WTC11 (cell line): Measurements from ENCODE around the gene GPR61. TPM values are rescaled to one million over a fixed set of nuclear protein-coding genes. Genes with fewer than 3 reads are reported as not detected.

Experiments used
- ATAC-seq: fragments of 200-7000 bp; cut with Tn5 transposase; 2 replicates; pipeline ENCODE4 v1.10.0; 2021; ENCODE audit warnings: mild to moderate bottlenecking, moderate library complexity
- CTCF ChIA-PET: fragments of 300-600 bp; sonication (Branson Sonifier 250); formaldehyde crosslinking; loops from one replicate; lab custom pipeline; 2021; ENCODE audit warnings: antibody characterized with exemption; lab: Charles Lee
- POLR2A ChIA-PET: fragments of 350-600 bp; sonication (Branson Sonifier 250); formaldehyde crosslinking; loops from one replicate; lab custom pipeline; 2021; ENCODE audit warnings: antibody characterized with exemption; lab: Charles Lee
- DNase-seq: peaks from one replicate; pipeline ENCODE4 v3.0.0; 2021; ENCODE audit warnings: low spot score
- H3K27ac Mint-ChIP-seq: 2 replicates; pipeline ENCODE4 v1.8.0; 2021; ENCODE audit warnings: mixed read lengths
- H3K27me3 Mint-ChIP-seq: 2 replicates; pipeline ENCODE4 v1.8.0; 2021; ENCODE audit warnings: low read depth, mild to moderate bottlenecking, moderate library complexity, mixed read lengths
- H3K36me3 Mint-ChIP-seq: 2 replicates; pipeline ENCODE4 v1.8.0; 2021; ENCODE audit warnings: mixed read lengths
- H3K4me1 Mint-ChIP-seq: 2 replicates; pipeline ENCODE4 v1.8.0; 2022; ENCODE audit warnings: mixed read lengths
- H3K4me3 Mint-ChIP-seq: 2 replicates; pipeline ENCODE4 v1.8.0; 2021; ENCODE audit warnings: mild to moderate bottlenecking, moderate library complexity, mixed read lengths
- H3K9me3 Mint-ChIP-seq: 2 replicates; pipeline ENCODE4 v1.8.0; 2021; ENCODE audit warnings: mixed read lengths
- ATF6 ChIP-seq: sonication (generic); formaldehyde crosslinking; IDR thresholded peaks from 2 replicates; pipeline ENCODE4 v1.8.1; 2023; ENCODE audit warnings: mild to moderate bottlenecking, missing genetic modification reagents
- CDX4 ChIP-seq: fragments of 250-450 bp; sonication (Bioruptor Pico); IDR thresholded peaks from 2 replicates; pipeline ENCODE4 v1.9.0; 2021; ENCODE audit warnings: moderate library complexity, mild to moderate bottlenecking, inconsistent platforms, borderline replicate concordance
- ELF4 ChIP-seq: sonication (generic); formaldehyde crosslinking; IDR thresholded peaks from 2 replicates; pipeline ENCODE4 v1.8.1; 2022; ENCODE audit warnings: low read depth, mild to moderate bottlenecking, moderate library complexity, missing genetic modification reagents
- FOXJ3 ChIP-seq: sonication (generic); formaldehyde crosslinking; IDR thresholded peaks from 2 replicates; pipeline ENCODE4 v1.9.0; 2021; ENCODE audit warnings: missing genetic modification reagents, mild to moderate bottlenecking, borderline replicate concordance
- HMGXB4 ChIP-seq: sonication (generic); formaldehyde crosslinking; IDR thresholded peaks from 2 replicates; pipeline ENCODE4 v1.8.1; 2023; ENCODE audit warnings: mild to moderate bottlenecking, moderate library complexity, missing genetic modification reagents
- MLX ChIP-seq: sonication (generic); formaldehyde crosslinking; IDR thresholded peaks from 2 replicates; pipeline ENCODE4 v1.8.1; 2023; ENCODE audit warnings: mild to moderate bottlenecking, missing genetic modification reagents, moderate library complexity
- NFATC4 ChIP-seq: fragments of 250-450 bp; sonication (Bioruptor Pico); IDR thresholded peaks from 2 replicates; pipeline ENCODE4 v1.9.0; 2021; ENCODE audit warnings: mild to moderate bottlenecking
- NFE2L1 ChIP-seq: sonication (generic); formaldehyde crosslinking; IDR thresholded peaks from 2 replicates; pipeline ENCODE4 v1.8.1; 2023; ENCODE audit warnings: missing genetic modification reagents
- NFYB ChIP-seq: sonication (generic); formaldehyde crosslinking; conservative IDR thresholded peaks from 2 replicates; pipeline ENCODE4 v1.8.0; 2022; ENCODE audit warnings: low read depth, missing genetic modification reagents
- OVOL2 ChIP-seq: fragments of 250-450 bp; sonication (Bioruptor Pico); IDR thresholded peaks from 2 replicates; pipeline ENCODE4 v1.9.0; 2021; ENCODE audit warnings: mild to moderate bottlenecking, borderline replicate concordance
- SMAD4 ChIP-seq: sonication (generic); formaldehyde crosslinking; IDR thresholded peaks from 2 replicates; pipeline ENCODE4 v1.8.0; 2022; ENCODE audit warnings: mild to moderate bottlenecking, missing genetic modification reagents
- USF2 ChIP-seq: sonication (generic); formaldehyde crosslinking; IDR thresholded peaks from 2 replicates; pipeline ENCODE4 v1.8.1; 2023; ENCODE audit warnings: mild to moderate bottlenecking, missing genetic modification reagents, moderate library complexity
- ZBTB21 ChIP-seq: sonication (generic); formaldehyde crosslinking; IDR thresholded peaks from 2 replicates; pipeline ENCODE4 v1.8.1; 2023; ENCODE audit warnings: mild to moderate bottlenecking, missing genetic modification reagents, borderline replicate concordance
- ZNF121 ChIP-seq: sonication (generic); formaldehyde crosslinking; IDR thresholded peaks from 2 replicates; pipeline ENCODE4 v1.8.0; 2023; ENCODE audit warnings: missing genetic modification reagents
- ZNF219 ChIP-seq: sonication (generic); formaldehyde crosslinking; IDR thresholded peaks from 2 replicates; pipeline ENCODE4 v1.8.0; 2023; ENCODE audit warnings: missing genetic modification reagents, mild to moderate bottlenecking, borderline replicate concordance
- ZNF232 ChIP-seq: sonication (generic); formaldehyde crosslinking; IDR thresholded peaks from 2 replicates; pipeline ENCODE4 v1.8.0; 2022; ENCODE audit warnings: mild to moderate bottlenecking, missing genetic modification reagents
- ZNF423 ChIP-seq: fragments of 250-450 bp; sonication (Bioruptor Pico); IDR thresholded peaks from 2 replicates; pipeline ENCODE4 v2.1.2; 2022; ENCODE audit warnings: mild to moderate bottlenecking, moderate library complexity
- total RNA-seq: library from RNA; stranded (reverse); gene quantifications from 3 replicates; pipeline ENCODE4 v1.2.3, GENCODE V29; 2021
- TF ChIP-seq, protein P1 (sequence below): fragments of 250-450 bp; sonication (Bioruptor Pico); IDR thresholded peaks from 2 replicates; pipeline ENCODE4 v1.8.0; 2021; ENCODE audit warnings: mild to moderate bottlenecking
- TF ChIP-seq, protein P2 (sequence below): sonication (generic); formaldehyde crosslinking; IDR thresholded peaks from 2 replicates; pipeline ENCODE4 v1.8.1; 2023; ENCODE audit warnings: mild to moderate bottlenecking, missing genetic modification reagents
- TF ChIP-seq, protein P3 (sequence below): fragments of 200-600 bp; IDR thresholded peaks from 2 replicates; pipeline ENCODE4 v1.8.0; 2022; ENCODE audit warnings: antibody characterized with exemption
- TF ChIP-seq, protein P4 (sequence below): fragments of 250-450 bp; sonication (Bioruptor Pico); IDR thresholded peaks from 2 replicates; pipeline ENCODE4 v2.1.2; 2022; ENCODE audit warnings: mild to moderate bottlenecking, moderate library complexity

Gene GPR61
- total RNA-seq, 1 experiment from 2014 or later, result 0.42 TPM

- Mint-ChIP-seq H3K27ac (no peak overlapping the region), H3K4me1 (peaks cover 10% of the 10 kb centered on the region), H3K9me3 (peaks cover 7% of the 10 kb centered on the region), H3K36me3 (no peaks in the 10 kb centered on the region), H3K4me3 (no peak overlapping the region)
- no peak for DNase-seq
- POLR2A ChIA-PET, result no interaction called here
- ATAC-seq, result no peak
- no peak for TF ChIP-seq CDX4
- no peak for TF ChIP-seq NFYB (CRISPR knock-in tag)
- no peak for TF ChIP-seq NFE2L1 (CRISPR knock-in tag)
- no peak for TF ChIP-seq MLX (CRISPR knock-in tag)
- no peak for TF ChIP-seq ZNF232
- no peak for TF ChIP-seq ZBTB21 (CRISPR knock-in tag)
- TF ChIP-seq, protein P1, sequence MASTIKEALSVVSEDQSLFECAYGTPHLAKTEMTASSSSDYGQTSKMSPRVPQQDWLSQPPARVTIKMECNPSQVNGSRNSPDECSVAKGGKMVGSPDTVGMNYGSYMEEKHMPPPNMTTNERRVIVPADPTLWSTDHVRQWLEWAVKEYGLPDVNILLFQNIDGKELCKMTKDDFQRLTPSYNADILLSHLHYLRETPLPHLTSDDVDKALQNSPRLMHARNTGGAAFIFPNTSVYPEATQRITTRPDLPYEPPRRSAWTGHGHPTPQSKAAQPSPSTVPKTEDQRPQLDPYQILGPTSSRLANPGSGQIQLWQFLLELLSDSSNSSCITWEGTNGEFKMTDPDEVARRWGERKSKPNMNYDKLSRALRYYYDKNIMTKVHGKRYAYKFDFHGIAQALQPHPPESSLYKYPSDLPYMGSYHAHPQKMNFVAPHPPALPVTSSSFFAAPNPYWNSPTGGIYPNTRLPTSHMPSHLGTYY (CRISPR knock-in tag), result no peak
- TF ChIP-seq, protein P2, sequence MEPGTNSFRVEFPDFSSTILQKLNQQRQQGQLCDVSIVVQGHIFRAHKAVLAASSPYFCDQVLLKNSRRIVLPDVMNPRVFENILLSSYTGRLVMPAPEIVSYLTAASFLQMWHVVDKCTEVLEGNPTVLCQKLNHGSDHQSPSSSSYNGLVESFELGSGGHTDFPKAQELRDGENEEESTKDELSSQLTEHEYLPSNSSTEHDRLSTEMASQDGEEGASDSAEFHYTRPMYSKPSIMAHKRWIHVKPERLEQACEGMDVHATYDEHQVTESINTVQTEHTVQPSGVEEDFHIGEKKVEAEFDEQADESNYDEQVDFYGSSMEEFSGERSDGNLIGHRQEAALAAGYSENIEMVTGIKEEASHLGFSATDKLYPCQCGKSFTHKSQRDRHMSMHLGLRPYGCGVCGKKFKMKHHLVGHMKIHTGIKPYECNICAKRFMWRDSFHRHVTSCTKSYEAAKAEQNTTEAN (CRISPR knock-in tag), result no peak
- TF ChIP-seq ZNF121 (CRISPR knock-in tag), result no peak
- TF ChIP-seq USF2, result no peak
- TF ChIP-seq SMAD4, result no peak
- TF ChIP-seq ELF4 (CRISPR knock-in tag), result no peak
- no peak for TF ChIP-seq NFATC4 (CRISPR knock-in tag)
- TF ChIP-seq, all 79 proteins: peak for 0
- peaks cover 8% of the 10 kb centered on the region for H3K27me3 Mint-ChIP-seq
- CTCF ChIA-PET, result interaction anchor here (1.4 to 16.4 kb wide), 2 partner anchors 33 to 103 kb away, joined by 3 to 740 read pairs; partner anchors contain the start of gene CYB561D1
Observed at GRCh38 chr1:109527846-109528695, 11.6 kb upstream of the GPR61 start.

- H3K4me3 Mint-ChIP-seq, result no peak overlapping the region
- DNase-seq (no peak), ATAC-seq (no peak)
- peaks cover 6% of the 10 kb centered on the region for H3K9me3 Mint-ChIP-seq
- no peak overlapping the region for H3K27ac Mint-ChIP-seq
- H3K36me3 Mint-ChIP-seq, result no peaks in the 10 kb centered on the region
- POLR2A ChIA-PET, result no interaction called here
- H3K27me3 Mint-ChIP-seq, result peaks cover 8% of the 10 kb centered on the region
- CTCF ChIA-PET, result interaction anchor here (2.5 to 16.4 kb wide), 3 partner anchors 21 to 45 kb away, joined by 12 to 740 read pairs (median 128); partner anchors contain the start of genes AMIGO1, ATXN7L2 and CYB561D1
- peaks cover 10% of the 10 kb centered on the region for H3K4me1 Mint-ChIP-seq
- no peak for TF ChIP-seq ATF6 (CRISPR knock-in tag)
- TF ChIP-seq ZNF219 (CRISPR knock-in tag), result no peak
- no peak for TF ChIP-seq OVOL2 (CRISPR knock-in tag)
- no peak for TF ChIP-seq ZNF423 (CRISPR knock-in tag)
- TF ChIP-seq, protein P3, sequence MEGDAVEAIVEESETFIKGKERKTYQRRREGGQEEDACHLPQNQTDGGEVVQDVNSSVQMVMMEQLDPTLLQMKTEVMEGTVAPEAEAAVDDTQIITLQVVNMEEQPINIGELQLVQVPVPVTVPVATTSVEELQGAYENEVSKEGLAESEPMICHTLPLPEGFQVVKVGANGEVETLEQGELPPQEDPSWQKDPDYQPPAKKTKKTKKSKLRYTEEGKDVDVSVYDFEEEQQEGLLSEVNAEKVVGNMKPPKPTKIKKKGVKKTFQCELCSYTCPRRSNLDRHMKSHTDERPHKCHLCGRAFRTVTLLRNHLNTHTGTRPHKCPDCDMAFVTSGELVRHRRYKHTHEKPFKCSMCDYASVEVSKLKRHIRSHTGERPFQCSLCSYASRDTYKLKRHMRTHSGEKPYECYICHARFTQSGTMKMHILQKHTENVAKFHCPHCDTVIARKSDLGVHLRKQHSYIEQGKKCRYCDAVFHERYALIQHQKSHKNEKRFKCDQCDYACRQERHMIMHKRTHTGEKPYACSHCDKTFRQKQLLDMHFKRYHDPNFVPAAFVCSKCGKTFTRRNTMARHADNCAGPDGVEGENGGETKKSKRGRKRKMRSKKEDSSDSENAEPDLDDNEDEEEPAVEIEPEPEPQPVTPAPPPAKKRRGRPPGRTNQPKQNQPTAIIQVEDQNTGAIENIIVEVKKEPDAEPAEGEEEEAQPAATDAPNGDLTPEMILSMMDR, result no peak
- TF ChIP-seq NFATC4 (CRISPR knock-in tag), result no peak
- TF ChIP-seq NFE2L1 (CRISPR knock-in tag), result no peak
- no peak for TF ChIP-seq HMGXB4 (CRISPR knock-in tag)
- TF ChIP-seq, protein P4, sequence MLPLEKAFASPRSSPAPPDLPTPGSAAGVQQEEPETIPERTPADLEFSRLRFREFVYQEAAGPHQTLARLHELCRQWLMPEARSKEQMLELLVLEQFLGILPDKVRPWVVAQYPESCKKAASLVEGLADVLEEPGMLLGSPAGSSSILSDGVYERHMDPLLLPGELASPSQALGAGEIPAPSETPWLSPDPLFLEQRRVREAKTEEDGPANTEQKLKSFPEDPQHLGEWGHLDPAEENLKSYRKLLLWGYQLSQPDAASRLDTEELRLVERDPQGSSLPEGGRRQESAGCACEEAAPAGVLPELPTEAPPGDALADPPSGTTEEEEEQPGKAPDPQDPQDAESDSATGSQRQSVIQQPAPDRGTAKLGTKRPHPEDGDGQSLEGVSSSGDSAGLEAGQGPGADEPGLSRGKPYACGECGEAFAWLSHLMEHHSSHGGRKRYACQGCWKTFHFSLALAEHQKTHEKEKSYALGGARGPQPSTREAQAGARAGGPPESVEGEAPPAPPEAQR, result no peak
- no peak for TF ChIP-seq FOXJ3 (CRISPR knock-in tag)
- TF ChIP-seq ELF4 (CRISPR knock-in tag), result no peak
- no peak for TF ChIP-seq ZNF232
Observed at GRCh38 chr1:109528712-109529111, 11.0 kb upstream of the GPR61 start.
